Coronary artery (tissue), 2 donors: ENCODE measurements around the gene FLNA.

Source experiments
- DNase-seq: peaks from one replicate; pipeline ENCODE4 v3.0.0-alpha.2; 2017; ENCODE audit warnings: low spot score
- H3K27ac ChIP-seq, 2 donors: fragments of 200-600 bp; sonication (generic); one replicate each; pipeline ENCODE4 v1.5.1; 2016 to 2019
- H3K4me3 ChIP-seq: fragments of 200-600 bp; sonication (generic); 2 replicates; pipeline ENCODE4 v1.5.1; 2016; ENCODE audit warnings: mild to moderate bottlenecking, moderate library complexity
- CTCF ChIP-seq: fragments of 200-600 bp; sonication (generic); IDR thresholded peaks from one replicate; pipeline ENCODE4 v1.5.1; 2019; ENCODE audit warnings: antibody characterized with exemption

The FLNA gene

GRCh38 chrX:154374313-154375155, at the start of gene FLNA:
Gene FLNA (minus strand): TSS chrX:154374634. CDS start chrX:154371245, 3,389 bp downstream.
- TF ChIP-seq CTCF, result no peak
- Histone ChIP-seq H3K27ac (peak within 1 kb of the TSS; percentile 93 to 99), H3K4me3 (peak within 1 kb of the TSS; percentile 93)
- DNase-seq, result no peak

DNA sequence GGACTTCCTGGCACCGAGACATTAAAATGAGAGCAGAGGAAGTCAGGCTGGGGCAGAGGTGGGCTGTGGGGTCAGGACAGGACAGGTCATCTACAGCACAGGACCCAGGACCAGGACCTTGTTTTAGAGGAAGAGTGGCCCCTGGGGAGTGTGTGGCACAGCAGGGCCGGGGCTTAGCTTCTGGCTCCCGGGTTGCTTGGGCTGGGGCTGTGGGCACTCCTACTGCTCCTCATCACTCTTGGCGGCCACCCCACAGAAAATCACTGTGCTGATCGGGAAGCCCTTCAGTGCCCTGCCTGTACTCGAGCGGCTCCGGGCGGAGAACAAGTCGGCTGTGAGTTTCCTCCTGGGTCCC, 45.9 kb upstream of the FLNA start:
- H3K27ac ChIP-seq, result no peak overlapping the region
- no peak overlapping the region for H3K4me3 ChIP-seq
- TF ChIP-seq CTCF, result no peak
- DNase-seq, result no peak

DNA sequence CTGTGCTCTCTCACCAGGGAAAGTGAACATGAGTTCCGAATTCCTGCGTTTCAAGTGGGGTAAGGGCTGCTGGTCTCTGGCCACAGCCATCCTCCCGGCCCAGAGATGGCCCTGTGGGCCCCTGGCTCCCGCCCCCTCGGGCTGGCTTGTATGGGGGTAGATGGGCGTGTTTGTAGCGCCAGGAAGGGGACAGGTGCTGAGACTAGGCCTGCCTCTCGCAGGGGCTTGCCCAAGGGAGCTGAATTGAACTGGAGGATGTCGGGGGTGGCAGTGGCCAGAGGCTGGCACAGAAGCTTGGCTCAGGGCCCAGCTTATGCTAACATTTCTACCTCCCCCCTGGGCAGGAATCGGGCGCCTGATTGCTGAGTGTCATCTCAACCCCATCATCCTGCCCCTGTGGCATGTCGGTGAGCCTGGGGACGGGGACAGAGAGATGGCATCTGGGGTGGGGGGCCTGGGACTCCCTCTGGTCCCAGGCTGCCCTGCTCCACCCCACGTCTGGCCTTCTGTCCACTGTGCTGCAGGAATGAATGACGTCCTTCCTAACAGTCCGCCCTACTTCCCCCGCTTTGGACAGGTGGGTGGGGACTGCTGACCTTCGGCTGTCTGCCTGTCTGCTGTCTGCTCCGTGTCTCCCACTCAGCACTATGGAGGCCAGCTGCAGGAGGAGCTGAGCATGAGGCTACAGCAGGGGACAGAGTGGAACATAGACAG, 45.4 kb upstream of the FLNA start:
- Histone ChIP-seq H3K4me3 (no peak overlapping the region), H3K27ac (peak overlapping the region in 1 of 2 donors; percentile 48)
- no peak for DNase-seq
- no peak for TF ChIP-seq CTCF

- no peak overlapping the region for H3K27ac ChIP-seq
Measured at GRCh38 chrX:154419189-154419588, 44.8 kb upstream of the FLNA start.

DNA sequence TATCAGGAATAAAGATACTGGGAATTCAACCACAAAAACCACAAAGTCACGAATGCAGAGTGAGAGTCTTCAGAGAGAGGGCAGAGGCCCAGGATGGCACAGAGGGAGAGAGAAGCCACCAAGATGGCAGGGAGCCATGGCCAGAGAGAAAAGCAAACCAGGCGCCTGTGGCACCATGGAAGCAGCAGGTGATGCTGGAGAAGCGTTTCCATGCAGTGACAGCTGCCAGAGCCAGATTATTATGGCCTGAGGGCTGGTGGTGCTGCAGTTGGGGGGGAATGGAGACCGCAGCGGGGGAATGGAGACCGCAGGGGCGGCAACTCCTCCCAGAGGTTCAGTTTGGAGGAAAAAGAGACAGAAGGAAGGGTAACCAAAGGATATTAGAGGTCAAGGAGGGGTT, 42.7 kb upstream of the FLNA start:
- no peak overlapping the region for H3K27ac ChIP-seq
- no peak for TF ChIP-seq CTCF
- DNase-seq, result no peak
- no peak overlapping the region for H3K4me3 ChIP-seq

More at GRCh38 chrX:154419189-154419588, 44.8 kb upstream of the FLNA start:
- no peak for DNase-seq
- H3K4me3 ChIP-seq, result no peak overlapping the region
- no peak for TF ChIP-seq CTCF

GRCh38 chrX:154413142-154413541, 38.7 kb upstream of the FLNA start:
- no peak overlapping the region for H3K4me3 ChIP-seq
- H3K27ac ChIP-seq, result peak overlapping the region in 1 of 2 donors; percentile 95
- DNase-seq, result no peak
- TF ChIP-seq CTCF, result no peak
